Measurements from ENCODE around the gene LARP1B. TPM values are rescaled to one million over a fixed set of nuclear protein-coding genes. Genes with fewer than 3 reads are reported as not detected.

LARP1B gene
- total and polyA plus RNA-seq, 4 donors, result 17.5 to 69.6 (median 23.7) TPM

DNA sequence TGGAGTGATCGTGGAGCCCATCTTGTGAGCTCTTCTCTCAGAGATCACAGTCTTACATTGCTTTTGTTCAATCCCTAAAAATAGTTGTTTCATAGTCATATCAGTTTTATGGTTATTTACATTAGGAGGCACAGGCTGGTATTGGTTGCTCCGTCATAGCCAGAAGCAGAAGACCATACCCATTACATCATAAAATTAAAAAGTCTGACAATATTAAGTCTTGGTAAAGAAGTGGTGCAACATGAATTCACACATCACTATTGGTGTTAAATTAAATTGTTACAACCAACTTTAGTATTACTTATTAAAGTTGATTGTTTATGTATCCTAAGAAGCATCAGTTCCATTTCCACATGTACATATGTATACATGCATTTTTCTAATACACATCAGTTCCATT lies 84.6 kb downstream of the LARP1B start:
- no peak for TF ChIP-seq HNF4A (conservative IDR thresholded peaks at IDR 0.05)
- TF ChIP-seq HNF4G (IDR thresholded peaks at IDR 0.05), result no peak
- no peak for TF ChIP-seq JUND (IDR thresholded peaks at IDR 0.05)
- no peak for TF ChIP-seq MAX (IDR thresholded peaks at IDR 0.05)
- no peak for TF ChIP-seq TAF1 (conservative IDR thresholded peaks at IDR 0.05)
- TF ChIP-seq FOXA2 (IDR thresholded peaks at IDR 0.05), result no peak
- TF ChIP-seq EGR1 (IDR thresholded peaks at IDR 0.05; ENCODE audit: low read depth in 2 of 2), result no peak
- TF ChIP-seq, protein P1, sequence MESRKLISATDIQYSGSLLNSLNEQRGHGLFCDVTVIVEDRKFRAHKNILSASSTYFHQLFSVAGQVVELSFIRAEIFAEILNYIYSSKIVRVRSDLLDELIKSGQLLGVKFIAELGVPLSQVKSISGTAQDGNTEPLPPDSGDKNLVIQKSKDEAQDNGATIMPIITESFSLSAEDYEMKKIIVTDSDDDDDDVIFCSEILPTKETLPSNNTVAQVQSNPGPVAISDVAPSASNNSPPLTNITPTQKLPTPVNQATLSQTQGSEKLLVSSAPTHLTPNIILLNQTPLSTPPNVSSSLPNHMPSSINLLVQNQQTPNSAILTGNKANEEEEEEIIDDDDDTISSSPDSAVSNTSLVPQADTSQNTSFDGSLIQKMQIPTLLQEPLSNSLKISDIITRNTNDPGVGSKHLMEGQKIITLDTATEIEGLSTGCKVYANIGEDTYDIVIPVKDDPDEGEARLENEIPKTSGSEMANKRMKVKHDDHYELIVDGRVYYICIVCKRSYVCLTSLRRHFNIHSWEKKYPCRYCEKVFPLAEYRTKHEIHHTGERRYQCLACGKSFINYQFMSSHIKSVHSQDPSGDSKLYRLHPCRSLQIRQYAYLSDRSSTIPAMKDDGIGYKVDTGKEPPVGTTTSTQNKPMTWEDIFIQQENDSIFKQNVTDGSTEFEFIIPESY (IDR thresholded peaks at IDR 0.05), result no peak
- no peak for TF ChIP-seq SP1 (IDR thresholded peaks at IDR 0.05)
- no peak for TF ChIP-seq FOXA1 (IDR thresholded peaks at IDR 0.05)
- no peak for TF ChIP-seq NR2F2 (IDR thresholded peaks at IDR 0.05)
- no peak for TF ChIP-seq YY1 (IDR thresholded peaks at IDR 0.05)
- TF ChIP-seq RXRA (IDR thresholded peaks at IDR 0.05), result no peak
- Histone ChIP-seq H3K27me3 (ENCODE audit: control insufficient read depth in 4 of 4, insufficient read depth in 4 of 4, low read length in 3 of 4) (no peaks in the 10 kb centered on the region), H3K27ac (ENCODE audit: low read depth in 1 of 2, low read length in 2 of 2) (no peak overlapping the region), H3K9me3 (ENCODE audit: control insufficient read depth in 4 of 4, low read length in 3 of 4) (peaks cover 0 to 3% (median 0%) of the 10 kb centered on the region in 4 donors), H3K9ac (ENCODE audit: low read depth in 1 of 2, low read length in 2 of 2) (no peak overlapping the region), H3K36me3 (ENCODE audit: control insufficient read depth in 4 of 4, insufficient read depth in 3 of 4, low read depth in 1 of 4, low read length in 3 of 4) (peaks cover 2 to 19% (median 7%) of the 10 kb centered on the region in 4 donors), H3K4me1 (ENCODE audit: control insufficient read depth in 4 of 4, insufficient read depth in 4 of 4, low read length in 3 of 4) (no peaks in the 10 kb centered on the region), H3K4me3 (ENCODE audit: low read depth in 1 of 3, low read length in 3 of 3) (no peak overlapping the region)
- 100% methylated on average over 2 of the region's 2 CpGs for WGBS
- DNase-seq (ENCODE audit: low spot score), result no peak

DNA sequence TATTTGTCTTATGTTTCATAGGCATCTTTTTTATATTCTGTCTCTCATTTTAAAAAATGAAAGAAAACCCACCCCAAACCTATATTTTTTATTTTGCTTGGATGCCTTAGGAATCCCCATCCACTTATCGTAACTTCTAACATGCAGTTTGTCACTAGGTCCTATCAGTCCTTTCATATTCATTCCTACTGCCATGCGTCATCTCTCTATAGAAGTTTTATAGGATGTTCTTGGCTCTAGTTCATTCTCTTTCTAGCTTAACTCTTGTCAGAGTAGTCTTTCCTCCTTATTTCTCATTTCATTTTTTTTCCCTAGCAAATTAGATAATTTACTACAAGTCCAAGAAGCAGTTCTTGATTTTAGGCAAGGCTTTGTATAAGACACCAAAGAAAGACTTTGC lies 92.7 kb downstream of the LARP1B start:
- Histone ChIP-seq H3K27me3 (ENCODE audit: control insufficient read depth in 4 of 4, insufficient read depth in 4 of 4, low read length in 3 of 4) (no peaks in the 10 kb centered on the region), H3K9me3 (ENCODE audit: control insufficient read depth in 4 of 4, low read length in 3 of 4) (no peaks in the 10 kb centered on the region), H3K36me3 (ENCODE audit: control insufficient read depth in 4 of 4, insufficient read depth in 3 of 4, low read depth in 1 of 4, low read length in 3 of 4) (peaks cover 3 to 6% (median 4%) of the 10 kb centered on the region in 4 donors), H3K27ac (ENCODE audit: low read depth in 1 of 2, low read length in 2 of 2) (no peak overlapping the region), H3K9ac (ENCODE audit: low read depth in 1 of 2, low read length in 2 of 2) (no peak overlapping the region), H3K4me1 (ENCODE audit: control insufficient read depth in 4 of 4, insufficient read depth in 4 of 4, low read length in 3 of 4) (peaks cover 0 to under 1% (median 0%) of the 10 kb centered on the region in 4 donors), H3K4me3 (ENCODE audit: low read depth in 1 of 3, low read length in 3 of 3) (no peak overlapping the region)
- DNase-seq (ENCODE audit: low spot score), result no peak
- WGBS, result 96% methylated on average over 2 of the region's 2 CpGs
- TF ChIP-seq TAF1 (conservative IDR thresholded peaks at IDR 0.05) (no peak), EGR1 (IDR thresholded peaks at IDR 0.05; ENCODE audit: low read depth in 2 of 2) (no peak), RAD21 (IDR thresholded peaks at IDR 0.05) (no peak), RXRA (IDR thresholded peaks at IDR 0.05) (no peak), FOXA1 (IDR thresholded peaks at IDR 0.05) (no peak), YY1 (IDR thresholded peaks at IDR 0.05) (no peak), SP1 (IDR thresholded peaks at IDR 0.05) (no peak), NR2F2 (IDR thresholded peaks at IDR 0.05) (no peak), HNF4A (conservative IDR thresholded peaks at IDR 0.05) (no peak), CTCF (IDR thresholded peaks at IDR 0.05; ENCODE audit: low read depth, low read length, missing input control) (no peak), FOXA2 (IDR thresholded peaks at IDR 0.05) (no peak), MAX (IDR thresholded peaks at IDR 0.05) (no peak), HNF4G (IDR thresholded peaks at IDR 0.05) (no peak), REST (IDR thresholded peaks at IDR 0.05) (no peak), GABPA (IDR thresholded peaks at IDR 0.05 in 1 of 2, conservative IDR thresholded peaks at IDR 0.05 in 1 of 2) (no peak), JUND (IDR thresholded peaks at IDR 0.05) (no peak)
- TF ChIP-seq, protein P1 (IDR thresholded peaks at IDR 0.05), result no peak
- TF ChIP-seq, protein P2, sequence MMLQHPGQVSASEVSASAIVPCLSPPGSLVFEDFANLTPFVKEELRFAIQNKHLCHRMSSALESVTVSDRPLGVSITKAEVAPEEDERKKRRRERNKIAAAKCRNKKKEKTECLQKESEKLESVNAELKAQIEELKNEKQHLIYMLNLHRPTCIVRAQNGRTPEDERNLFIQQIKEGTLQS (IDR thresholded peaks at IDR 0.05), result no peak
